BJ (cell line): ENCODE measurements around the gene CRYZL1. TPM values are rescaled to one million over a fixed set of nuclear protein-coding genes. Genes with fewer than 3 reads are reported as not detected.

ENCODE experiments used
- CTCF ChIA-PET: fragments of 350-600 bp; formaldehyde crosslinking; extraction: SDS; loops from one replicate; lab custom pipeline; 2021; ENCODE audit warnings: antibody characterized with exemption, inconsistent platforms; lab: Yijun Ruan, JAX
- POLR2A ChIA-PET: fragments of 300-600 bp; sonication (Branson Sonifier 250); formaldehyde crosslinking; extraction: SDS; loops from one replicate; lab custom pipeline; 2021; ENCODE audit warnings: antibody characterized with exemption; lab: Charles Lee
- DNase-seq: peaks from one replicate; pipeline ENCODE4 v3.0.0-alpha.2; 2011; ENCODE audit warnings: low read depth
- H3K27me3 ChIP-seq: 2 replicates; pipeline ENCODE4 v1.6.0; 2011; ENCODE audit warnings: low read length; ENCODE audit not compliant: control insufficient read depth, insufficient read depth
- H3K36me3 ChIP-seq: 2 replicates; pipeline ENCODE4 v1.5.1; 2011; ENCODE audit warnings: low read length; ENCODE audit not compliant: control insufficient read depth, insufficient read depth
- H3K4me3 ChIP-seq: 2 replicates; pipeline ENCODE4 v1.5.1; 2011; ENCODE audit warnings: low read depth, mild to moderate bottlenecking, control low read depth, low read length
- CTCF ChIP-seq: IDR thresholded peaks from 2 replicates; pipeline ENCODE4 v1.5.1; 2011; ENCODE audit warnings: low read depth, mild to moderate bottlenecking, control low read depth, inconsistent platforms, low read length, moderate library complexity; ENCODE audit not compliant: insufficient read depth
- polyA plus RNA-seq: library from polyadenylated mRNA; depleted of rRNA; stranded (reverse); fragments of >200 nt; gene quantifications from 2 replicates; pipeline ENCODE4 v1.2.3, GENCODE V29; 2011

The CRYZL1 gene
- polyA plus RNA-seq, 1 experiment = 21.2 TPM

GRCh38 chr21:33546086-33546485 is 95.5 kb downstream of the CRYZL1 start:
- no peak overlapping the region for H3K4me3 ChIP-seq
- CTCF ChIA-PET = interaction anchor here (1.3 kb wide), 1 partner anchor 11 kb away, joined by 5 read pairs; no protein-coding TSS in a partner anchor
- POLR2A ChIA-PET = no interaction called here

GRCh38 chr21:33544451-33545195 is 96.9 kb downstream of the CRYZL1 start:
- CTCF ChIA-PET = interaction anchor here (1.1 kb wide), 1 partner anchor 61 kb away, joined by 4 read pairs; no protein-coding TSS in a partner anchor
- DNase-seq = no peak
- no peak for TF ChIP-seq CTCF
- POLR2A ChIA-PET = interaction anchor here (0.6 kb wide), 1 partner anchor 12 kb away, joined by 5 read pairs; no protein-coding TSS in a partner anchor
- peak overlapping the region; percentile 70 for H3K4me3 ChIP-seq
- no peaks in the 10 kb centered on the region for H3K27me3 ChIP-seq
- H3K36me3 ChIP-seq = no peaks in the 10 kb centered on the region

More at GRCh38 chr21:33546086-33546485, 95.5 kb downstream of the CRYZL1 start:
- DNase-seq = no peak
- H3K36me3 ChIP-seq = peaks cover 10% of the 10 kb centered on the region
- no peak for TF ChIP-seq CTCF
- no peaks in the 10 kb centered on the region for H3K27me3 ChIP-seq

DNA sequence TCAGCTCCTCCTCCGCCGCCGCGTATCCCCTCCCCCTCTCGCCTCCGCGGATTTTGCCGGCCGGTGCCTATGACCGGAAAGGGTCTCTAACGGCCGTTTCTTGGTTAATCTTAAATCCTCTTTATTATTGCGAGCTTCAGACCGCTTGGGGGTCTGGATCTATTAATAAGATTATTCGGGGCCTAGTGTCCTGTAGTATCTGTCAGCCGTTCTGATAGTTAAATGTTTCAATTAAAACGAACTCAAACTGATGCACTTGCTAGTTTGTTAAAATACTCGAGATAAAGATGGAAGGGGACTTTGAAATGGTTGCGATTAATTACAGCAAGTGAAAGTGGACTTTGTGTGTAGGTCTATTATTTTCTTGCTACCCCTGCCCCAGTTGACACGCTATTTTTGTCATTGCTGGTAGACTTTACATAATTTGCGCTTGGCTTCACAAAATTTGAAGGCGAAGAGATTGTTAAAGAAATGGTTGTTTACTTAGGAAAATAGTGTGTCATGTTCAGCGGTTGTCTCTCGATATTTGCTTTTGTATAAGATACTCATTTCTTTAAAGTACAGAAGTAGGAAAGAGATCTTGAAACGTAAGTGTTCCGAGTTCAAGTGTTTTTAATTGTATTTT is 97.9 kb downstream of the CRYZL1 start:
- peak overlapping the region; percentile 70 for H3K4me3 ChIP-seq
- H3K27me3 ChIP-seq = no peaks in the 10 kb centered on the region
- ChIA-PET CTCF (interaction anchor here (0.6 kb wide), 1 partner anchor 801 kb away, joined by 4 read pairs; no protein-coding TSS in a partner anchor), POLR2A (interaction anchor here (0.5 kb wide), 1 partner anchor 219 kb away, joined by 3 read pairs; the partner anchor contains the start of gene IFNAR1)
- no peak for DNase-seq
- H3K36me3 ChIP-seq = no peaks in the 10 kb centered on the region
- TF ChIP-seq CTCF = no peak

GRCh38 chr21:33542640-33543504 is 98.7 kb downstream of the CRYZL1 start, which contains the start of gene SON:
Gene SON, plus strand, starts transcription at chr21:33543038. Its CDS starts 55 bp downstream, at chr21:33543093.
- no peaks in the 10 kb centered on the region for H3K36me3 ChIP-seq
- no peak for TF ChIP-seq CTCF

More at GRCh38 chr21:33542640-33543504, 98.7 kb downstream of the CRYZL1 start, which contains the start of gene SON:
- POLR2A ChIA-PET = interaction anchor here (0.5 kb wide), 1 partner anchor 218 kb away, joined by 3 read pairs; the partner anchor contains the start of gene IFNAR1
- CTCF ChIA-PET = interaction anchor here (0.6 to 2.6 kb wide), 2 partner anchors 63 to 802 kb away, joined by 4 to 6 read pairs; no protein-coding TSS in a partner anchor
- DNase-seq = peak; percentile 92
- H3K4me3 ChIP-seq = peak within 1 kb of the TSS; percentile 70
- no peaks in the 10 kb centered on the region for H3K27me3 ChIP-seq
